Neural progenitor cell (in vitro differentiated cells): Measurements from ENCODE around the gene PRRT2.

Experiments used
- EZH2 ChIP-seq: fragments of 200-600 bp; sonication (generic); IDR thresholded peaks from 2 replicates; pipeline ENCODE4 v1.6.1; 2017; ENCODE audit warnings: antibody characterized with exemption, mild to moderate bottlenecking, moderate library complexity
- TF ChIP-seq, protein P1 (sequence below): fragments of 200-600 bp; sonication (generic); IDR thresholded peaks from 2 replicates; pipeline ENCODE4 v1.5.1; 2017; ENCODE audit warnings: antibody characterized with exemption, mild to moderate bottlenecking

GRCh38 chr16:29767062-29767461 is 44.9 kb upstream of the PRRT2 start:
- TF ChIP-seq, protein P1, sequence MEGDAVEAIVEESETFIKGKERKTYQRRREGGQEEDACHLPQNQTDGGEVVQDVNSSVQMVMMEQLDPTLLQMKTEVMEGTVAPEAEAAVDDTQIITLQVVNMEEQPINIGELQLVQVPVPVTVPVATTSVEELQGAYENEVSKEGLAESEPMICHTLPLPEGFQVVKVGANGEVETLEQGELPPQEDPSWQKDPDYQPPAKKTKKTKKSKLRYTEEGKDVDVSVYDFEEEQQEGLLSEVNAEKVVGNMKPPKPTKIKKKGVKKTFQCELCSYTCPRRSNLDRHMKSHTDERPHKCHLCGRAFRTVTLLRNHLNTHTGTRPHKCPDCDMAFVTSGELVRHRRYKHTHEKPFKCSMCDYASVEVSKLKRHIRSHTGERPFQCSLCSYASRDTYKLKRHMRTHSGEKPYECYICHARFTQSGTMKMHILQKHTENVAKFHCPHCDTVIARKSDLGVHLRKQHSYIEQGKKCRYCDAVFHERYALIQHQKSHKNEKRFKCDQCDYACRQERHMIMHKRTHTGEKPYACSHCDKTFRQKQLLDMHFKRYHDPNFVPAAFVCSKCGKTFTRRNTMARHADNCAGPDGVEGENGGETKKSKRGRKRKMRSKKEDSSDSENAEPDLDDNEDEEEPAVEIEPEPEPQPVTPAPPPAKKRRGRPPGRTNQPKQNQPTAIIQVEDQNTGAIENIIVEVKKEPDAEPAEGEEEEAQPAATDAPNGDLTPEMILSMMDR: no peak
- TF ChIP-seq EZH2: no peak
